ENCODE measurements around the gene TET2.

GRCh38 chr4:105257817-105258495 is 111.3 kb downstream of the TET2 start:
- TF ChIP-seq CTCF (IDR thresholded peaks at IDR 0.05) = no peak
- TF ChIP-seq POLR2A (IDR thresholded peaks at IDR 0.05) = no peak
